Stimulated activated CD8-positive, alpha-beta memory T cell treated with anti-CD3 and anti-CD28 coated beads, Interleukin-7, amount 100 ng/mL, for 1 hour (primary cell): Measurements from ENCODE around the gene TMEM167A.

Experiments
- DNase-seq, 2 donors: peaks; one replicate each; pipeline ENCODE4 v3.0.0-alpha.2; 2020; ENCODE audit warnings: low read depth in 2 of 2

Gene TMEM167A

GRCh38 chr5:83035373-83036100 is 41.7 kb downstream of the TMEM167A start:
- DNase-seq, result no peak

DNA sequence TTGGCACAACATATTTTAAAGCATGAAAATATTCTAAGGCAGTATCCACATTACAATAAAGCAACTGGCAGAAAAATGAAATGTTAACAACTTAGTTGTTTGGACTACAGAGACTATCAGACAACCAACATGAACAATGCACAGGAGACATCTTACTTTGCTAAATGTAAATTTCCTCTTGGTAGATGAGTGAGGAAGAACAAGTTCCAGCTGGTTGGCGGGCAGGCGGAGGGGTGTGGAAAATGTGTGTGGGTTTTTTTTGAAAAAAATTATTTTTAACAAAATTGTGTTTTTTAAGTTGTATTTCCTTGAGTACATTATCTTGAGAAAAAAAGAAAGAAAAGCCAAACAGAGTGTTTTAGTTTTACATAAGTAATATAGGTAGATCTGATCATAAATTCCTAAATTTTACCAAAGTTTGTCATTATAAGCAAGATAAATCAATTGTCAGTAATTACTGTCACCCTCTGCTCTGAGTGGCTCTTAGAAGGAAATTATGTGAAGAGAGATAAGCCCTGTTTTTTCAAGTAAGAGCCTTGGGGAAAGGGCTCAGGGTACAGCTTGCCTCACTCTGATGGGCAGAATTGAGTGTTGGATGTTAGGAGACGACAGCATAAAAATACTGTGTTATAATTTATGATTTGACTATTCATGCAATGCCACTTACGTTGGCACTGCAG is 42.5 kb downstream of the TMEM167A start:
- DNase-seq, result no peak

DNA sequence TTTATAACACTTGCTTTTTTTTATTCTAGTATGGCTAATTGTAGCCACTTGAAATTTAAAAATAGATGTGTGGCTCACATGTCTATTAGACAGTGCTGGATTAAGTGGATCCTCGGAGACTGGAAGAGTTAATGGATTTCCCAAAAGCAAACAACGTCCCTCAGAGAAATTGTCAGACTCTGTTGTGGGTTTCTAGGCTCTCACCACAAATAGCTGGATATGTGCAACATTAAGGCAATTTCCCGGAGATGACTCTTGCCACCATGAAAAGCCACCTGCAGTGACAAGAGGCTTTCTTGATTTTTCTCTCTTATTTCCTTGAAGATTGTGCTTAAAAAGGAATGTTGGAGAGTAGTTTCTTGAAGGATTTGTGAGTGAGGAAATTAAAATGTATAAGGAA is 43.2 kb downstream of the TMEM167A start:
- DNase-seq, result no peak

DNA sequence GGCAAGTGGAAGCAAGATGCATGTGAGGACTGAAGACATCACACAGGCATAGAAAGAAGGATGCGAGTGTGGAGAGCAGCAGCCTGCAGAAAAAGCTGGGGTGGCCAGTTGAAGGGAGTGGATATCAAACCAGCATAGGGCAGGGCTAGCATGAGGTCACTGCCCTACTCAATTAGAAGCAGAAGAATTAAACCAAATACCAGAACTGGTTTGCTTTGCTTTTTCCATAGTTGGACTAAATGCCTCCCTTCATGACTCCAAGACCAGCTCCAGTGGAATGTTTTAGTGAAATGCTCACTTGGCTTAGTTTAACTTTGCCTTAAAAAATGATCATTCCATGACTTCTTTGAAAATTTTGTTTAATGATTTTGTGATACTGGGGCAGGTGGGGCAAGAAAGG is 45.8 kb downstream of the TMEM167A start:
- DNase-seq, result no peak

DNA sequence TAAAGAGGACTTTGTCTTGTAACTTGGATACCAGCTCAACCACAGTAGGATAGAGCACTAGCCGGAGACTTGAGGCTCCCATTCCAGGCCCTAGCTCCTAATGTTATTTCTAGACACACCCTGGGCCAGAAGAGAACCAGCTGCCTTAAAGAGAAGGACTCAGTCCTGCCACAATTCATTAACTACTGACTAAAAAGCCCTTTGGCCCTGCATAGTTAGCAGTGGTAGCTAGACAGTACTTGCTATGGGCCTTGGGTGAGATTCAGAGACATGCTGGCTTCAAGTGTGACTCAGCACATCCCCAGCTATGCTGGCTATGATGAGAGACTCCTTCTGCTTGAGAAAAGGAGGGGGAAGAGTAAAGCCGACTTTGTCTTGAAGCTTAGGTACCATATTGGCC is 47.3 kb downstream of the TMEM167A start:
- DNase-seq, result no peak

DNA sequence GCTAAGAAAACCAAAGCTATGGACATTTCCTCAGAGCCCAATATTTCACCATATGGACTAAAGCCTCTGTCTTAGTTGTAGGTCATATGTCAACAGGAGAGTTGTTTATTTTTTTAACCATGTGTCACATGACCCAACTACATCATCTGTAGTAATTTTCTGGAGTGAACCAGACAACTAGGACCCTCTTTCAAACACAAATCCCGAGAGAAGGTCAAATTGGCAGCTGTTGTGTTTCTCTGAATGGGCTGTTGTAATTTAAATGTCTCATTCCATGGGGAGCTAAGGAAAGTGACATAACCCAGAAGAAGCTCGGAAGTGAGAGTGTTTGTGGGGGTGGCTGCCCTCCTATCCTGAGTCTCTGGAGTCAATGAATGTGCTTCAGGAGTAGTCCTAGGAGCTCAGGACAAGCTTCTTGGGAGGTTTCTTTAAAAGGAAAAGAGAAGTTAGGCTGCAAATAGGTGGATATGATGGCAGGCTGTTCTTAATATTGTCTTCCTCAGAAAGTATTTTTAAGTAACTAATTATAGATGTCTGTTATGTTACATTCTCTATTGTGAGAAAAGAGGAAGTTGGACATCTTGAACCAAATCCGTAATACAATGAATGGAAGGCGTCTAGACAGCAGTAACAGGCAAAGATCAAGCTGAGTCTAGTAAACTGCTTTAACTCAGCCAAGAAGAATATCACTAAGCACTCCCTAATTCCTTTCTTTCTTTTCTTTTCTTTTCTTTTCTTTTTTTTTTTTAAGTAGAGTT is 50.1 kb downstream of the TMEM167A start:
- DNase-seq, result no peak

- DNase-seq, result no peak
Measured at GRCh38 chr5:83026516-83026915, 50.7 kb downstream of the TMEM167A start.

- no peak for DNase-seq
Measured at GRCh38 chr5:83025690-83026478, 51.3 kb downstream of the TMEM167A start.

GRCh38 chr5:83022334-83022733 is 54.9 kb downstream of the TMEM167A start:
- no peak for DNase-seq

DNA sequence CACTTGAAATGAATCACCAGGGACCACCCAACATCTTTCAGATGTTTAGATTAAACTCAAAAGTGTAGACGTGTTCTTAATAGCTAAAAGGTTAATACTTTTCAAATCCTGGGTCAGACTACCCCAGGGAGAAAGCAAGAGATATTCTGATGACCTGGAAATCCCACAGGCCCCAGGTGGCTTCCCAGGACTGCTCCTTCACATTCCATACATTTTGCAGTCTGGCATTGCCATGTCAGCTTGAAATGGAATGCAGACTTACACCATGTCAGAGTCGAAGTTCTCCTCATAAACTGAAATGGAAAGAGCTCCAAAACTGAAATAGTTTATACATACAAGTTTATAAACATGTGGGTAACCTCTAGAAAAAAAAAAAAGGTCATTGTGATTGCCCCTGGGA is 61.5 kb downstream of the TMEM167A start:
- DNase-seq, result no peak

GRCh38 chr5:83011985-83012384 is 65.2 kb downstream of the TMEM167A start:
- no peak for DNase-seq

DNA sequence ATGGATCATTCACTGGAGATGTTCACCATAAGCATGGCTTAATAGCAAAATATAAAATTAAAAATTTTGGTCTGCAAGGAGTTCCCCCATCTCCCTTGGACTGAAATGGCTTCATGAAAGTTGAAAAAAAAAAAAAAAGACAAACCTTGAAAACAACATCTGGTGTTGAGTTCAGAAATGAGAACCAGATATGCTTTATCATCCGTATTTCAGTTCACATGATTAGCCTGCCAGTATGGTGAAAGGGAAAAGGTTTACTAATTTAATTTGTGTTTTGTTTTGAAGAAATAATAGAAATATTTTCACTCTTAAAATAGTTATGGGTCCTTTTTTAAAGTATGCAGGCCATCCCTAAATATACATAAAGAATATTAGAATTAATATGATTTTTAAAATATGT is 67.8 kb downstream of the TMEM167A start:
- no peak for DNase-seq

- DNase-seq, result no peak
Measured at GRCh38 chr5:83007755-83008154, 69.4 kb downstream of the TMEM167A start.

GRCh38 chr5:83006683-83007283 is 70.4 kb downstream of the TMEM167A start:
- DNase-seq, result no peak

DNA sequence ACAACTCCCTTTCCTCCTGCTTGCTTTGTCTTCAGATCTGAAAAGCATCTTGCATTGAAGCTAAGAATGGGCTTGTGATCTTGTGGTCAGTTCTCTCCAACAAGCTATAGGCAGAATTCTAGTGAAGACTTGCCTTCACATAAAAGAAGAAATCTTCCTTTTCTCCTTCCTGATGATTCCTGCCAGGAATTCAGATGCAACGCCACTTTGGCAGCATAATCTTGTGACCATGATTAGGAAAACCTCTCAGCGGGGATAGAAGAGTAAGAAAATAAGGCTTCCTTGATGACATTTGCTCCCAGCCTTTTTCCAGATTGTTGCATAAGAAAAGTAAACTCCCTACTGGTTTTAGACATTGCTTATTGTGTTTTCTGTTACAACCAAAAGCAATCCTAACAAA is 73.4 kb downstream of the TMEM167A start:
- DNase-seq, result no peak
